GM23338 (cell line): ENCODE data around the gene PPME1. TPM values are rescaled to one million over a fixed set of nuclear protein-coding genes. Genes with fewer than 3 reads are reported as not detected.
A peak's percentile ranks its signal among the peaks of the same experiment; 100 is the strongest.

Experiments
- ATAC-seq: fragments of 200-7000 bp; cut with Tn5 transposase; 3 replicates; pipeline ENCODE4 v1.9.1; 2020
- DNase-seq: peaks from one replicate; pipeline ENCODE4 v3.0.0-alpha.2; 2015; ENCODE audit warnings: low spot score
- H2AFZ ChIP-seq: fragments of 200-600 bp; sonication (generic); 2 replicates; pipeline ENCODE4 v1.8.0; 2016; ENCODE audit warnings: antibody characterized with exemption, mild to moderate bottlenecking, moderate library complexity
- H3F3A ChIP-seq: fragments of 200-600 bp; sonication (generic); replicated peaks from 2 replicates; pipeline ENCODE4 v1.8.0; 2017; ENCODE audit warnings: antibody characterized with exemption, mixed run types, low read depth
- H3K27ac ChIP-seq: fragments of 200-600 bp; sonication (generic); 2 replicates; pipeline ENCODE4 v1.6.1; 2016; ENCODE audit warnings: low read depth
- H3K27me3 ChIP-seq: fragments of 200-600 bp; sonication (generic); 2 replicates; pipeline ENCODE4 v1.8.0; 2016; ENCODE audit warnings: mild to moderate bottlenecking, mixed run types, moderate library complexity; ENCODE audit not compliant: insufficient read depth
- H3K36me3 ChIP-seq: fragments of 200-600 bp; sonication (generic); 2 replicates; pipeline ENCODE4 v1.8.0; 2016; ENCODE audit warnings: mild to moderate bottlenecking; ENCODE audit not compliant: insufficient read depth
- H3K4me1 ChIP-seq: fragments of 200-600 bp; sonication (generic); 2 replicates; pipeline ENCODE4 v1.8.0; 2016; ENCODE audit warnings: mild to moderate bottlenecking, moderate library complexity; ENCODE audit not compliant: insufficient read depth
- H3K4me2 ChIP-seq: fragments of 200-600 bp; sonication (generic); 2 replicates; pipeline ENCODE4 v1.7.1; 2017; ENCODE audit warnings: mixed run types
- H3K4me3 ChIP-seq: fragments of 200-600 bp; sonication (generic); 2 replicates; pipeline ENCODE4 v1.6.1; 2016; ENCODE audit warnings: mixed run types
- H3K79me2 ChIP-seq: fragments of 200-600 bp; sonication (generic); replicated peaks from 2 replicates; pipeline ENCODE4 v1.8.0; 2017; ENCODE audit warnings: mild to moderate bottlenecking; ENCODE audit not compliant: insufficient read depth
- H3K9me2 ChIP-seq: fragments of 200-600 bp; sonication (generic); 2 replicates; pipeline ENCODE4 v1.8.0; 2017; ENCODE audit not compliant: insufficient read depth
- H4K20me1 ChIP-seq: fragments of 200-600 bp; sonication (generic); replicated peaks from 2 replicates; pipeline ENCODE4 v1.8.0; 2017; ENCODE audit warnings: mild to moderate bottlenecking; ENCODE audit not compliant: insufficient read depth
- H3K27ac Mint-ChIP-seq: 2 replicates; pipeline ENCODE4 v1.8.0; 2020; ENCODE audit warnings: inconsistent platforms, mild to moderate bottlenecking, moderate library complexity, mixed read lengths
- H3K27me3 Mint-ChIP-seq: 3 replicates; pipeline ENCODE4 v1.8.0; 2022; ENCODE audit warnings: low read depth, mild to moderate bottlenecking, moderate library complexity, mixed read lengths, inconsistent platforms; ENCODE audit not compliant: insufficient read depth, poor library complexity
- H3K36me3 Mint-ChIP-seq: 3 replicates; pipeline ENCODE4 v1.8.0; 2021; ENCODE audit warnings: low read depth, mild to moderate bottlenecking, inconsistent platforms, moderate library complexity, mixed read lengths
- H3K4me1 Mint-ChIP-seq: 3 replicates; pipeline ENCODE4 v1.8.0; 2020; ENCODE audit warnings: mild to moderate bottlenecking, inconsistent platforms, mixed read lengths
- H3K4me3 Mint-ChIP-seq: 3 replicates; pipeline ENCODE4 v1.8.0; 2021; ENCODE audit warnings: moderate library complexity, mild to moderate bottlenecking, inconsistent platforms, mixed read lengths
- H3K9me3 Mint-ChIP-seq: 3 replicates; pipeline ENCODE4 v1.8.0; 2020; ENCODE audit warnings: moderate library complexity, mild to moderate bottlenecking, inconsistent platforms, mixed read lengths
- CREB1 ChIP-seq: fragments of 250-450 bp; sonication (Bioruptor Pico); IDR thresholded peaks from 2 replicates; pipeline ENCODE4 v1.5.0; 2020; ENCODE audit warnings: low read depth, mild to moderate bottlenecking, moderate library complexity
- EZH2 ChIP-seq: fragments of 200-600 bp; sonication (generic); IDR thresholded peaks from one replicate; pipeline ENCODE4 v1.8.0; 2017; ENCODE audit warnings: antibody characterized with exemption, mild to moderate bottlenecking, low read depth; ENCODE audit not compliant: unreplicated experiment
- EZH2phosphoT487 ChIP-seq: fragments of 200-600 bp; sonication (generic); IDR thresholded peaks from one replicate; pipeline ENCODE4 v1.8.1; 2018; ENCODE audit warnings: antibody characterized with exemption; ENCODE audit not compliant: unreplicated experiment
- JUNB ChIP-seq: IDR thresholded peaks from one replicate; pipeline ENCODE4 v1.6.1; 2016; ENCODE audit warnings: antibody characterized with exemption; ENCODE audit not compliant: unreplicated experiment
- NANOG ChIP-seq: IDR thresholded peaks from 2 replicates; pipeline ENCODE4 v1.6.1; 2016; ENCODE audit warnings: antibody characterized with exemption, borderline replicate concordance
- POLR2AphosphoS5 ChIP-seq: IDR thresholded peaks from 2 replicates; pipeline ENCODE4 v1.6.1; 2016; ENCODE audit warnings: antibody characterized with exemption, low read depth
- STAT1 ChIP-seq: IDR thresholded peaks from one replicate; pipeline ENCODE4 v1.6.1; 2016; ENCODE audit warnings: antibody characterized with exemption; ENCODE audit not compliant: unreplicated experiment
- ZNF114 ChIP-seq: fragments of 250-450 bp; sonication (Bioruptor Pico); IDR thresholded peaks from 2 replicates; pipeline ENCODE4 v1.5.0; 2020; ENCODE audit warnings: mild to moderate bottlenecking, moderate library complexity
- ZNF331 ChIP-seq: fragments of 250-450 bp; sonication (Bioruptor Pico); IDR thresholded peaks from 2 replicates; pipeline ENCODE4 v1.5.0; 2020; ENCODE audit warnings: low read depth, mild to moderate bottlenecking, moderate library complexity
- polyA plus RNA-seq: library from polyadenylated mRNA; unstranded; fragments of >200 nt; fragmentation: Nextera tagmentation; extraction: Ambion mirVana; gene quantifications from 2 replicates; pipeline ENCODE4 v1.2.1, GENCODE V29; 2016
- total RNA-seq: library from RNA; depleted of rRNA; stranded (reverse); fragments of >200 nt; shearing (Covaris generic); gene quantifications from 2 replicates; pipeline ENCODE4 v1.2.3, GENCODE V29; 2014
- TF ChIP-seq, protein P1 (sequence below), 2 experiments: fragments of 200-600 bp in 1 of 2; sonication (generic) in 1 of 2; conservative IDR thresholded peaks; 2 replicates each; pipeline versions ENCODE4 v1.5.1 to v1.6.1; 2016 to 2017; ENCODE audit warnings: antibody characterized with exemption in 2 of 2, low read depth in 2 of 2, mild to moderate bottlenecking in 2 of 2, moderate library complexity in 1 of 2
- TF ChIP-seq, protein P2 (sequence below): fragments of 250-450 bp; sonication (Bioruptor Pico); IDR thresholded peaks from 2 replicates; pipeline ENCODE4 v1.5.0; 2020; ENCODE audit warnings: mild to moderate bottlenecking, moderate library complexity
- TF ChIP-seq, protein P3 (sequence below): IDR thresholded peaks from 2 replicates; pipeline ENCODE4 v1.6.1; 2016; ENCODE audit warnings: antibody characterized with exemption
- TF ChIP-seq, protein P4 (sequence below): IDR thresholded peaks from one replicate; pipeline ENCODE4 v1.6.1; 2018; ENCODE audit warnings: antibody characterized with exemption; ENCODE audit not compliant: unreplicated experiment

Gene PPME1
- total and polyA plus RNA-seq, 2 experiments from 2014 or later = 32.1 to 37.2 TPM

DNA sequence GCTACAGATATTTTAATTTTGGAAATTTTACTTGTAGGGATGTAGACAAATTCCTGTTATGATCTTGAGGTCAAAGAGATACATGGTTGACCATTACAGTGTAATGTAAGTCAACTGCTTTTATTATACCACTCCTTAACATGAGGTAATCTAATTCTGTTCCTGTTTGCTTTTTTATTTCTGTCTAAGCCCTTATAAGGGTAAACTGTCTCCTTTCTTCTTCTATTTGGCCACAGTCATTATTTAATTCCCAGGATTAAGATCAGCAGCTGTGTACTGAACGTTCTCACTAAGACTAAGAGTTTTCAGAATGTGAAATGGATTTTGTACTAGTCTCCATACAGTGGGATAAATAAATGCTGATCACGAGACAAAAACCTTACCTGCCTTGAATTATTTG lies 33.1 kb upstream of the PPME1 start:
- Mint-ChIP-seq H3K27ac (peak overlapping the region; percentile 81; the same call in 1 of the 2 replicates), H3K36me3 (peaks cover 23% of the 10 kb centered on the region; the same call in 2 of the 3 replicates), H3K4me1 (peaks cover 21% of the 10 kb centered on the region), H3K4me3 (no peak overlapping the region), H3K27me3 (peaks cover 2% of the 10 kb centered on the region), H3K9me3 (peaks cover 2% of the 10 kb centered on the region; the same call in 1 of the 3 replicates)
- Histone ChIP-seq H3K27me3 (no peaks in the 10 kb centered on the region), H3K79me2 (no peaks in the 10 kb centered on the region), H3K4me1 (peaks cover 10% of the 10 kb centered on the region; the same call in 1 of the 2 replicates), H3K9me2 (no peaks in the 10 kb centered on the region), H3K4me2 (no peak overlapping the region), H3K36me3 (peaks cover 3% of the 10 kb centered on the region; the same call in 1 of the 2 replicates), H3K4me3 (no peak overlapping the region), H4K20me1 (no peaks in the 10 kb centered on the region), H3K27ac (peak overlapping the region; percentile 91; the same call in 1 of the 2 replicates), H3F3A (no peaks in the 10 kb centered on the region), H2AFZ (no peak overlapping the region)
- TF ChIP-seq, protein P1, sequence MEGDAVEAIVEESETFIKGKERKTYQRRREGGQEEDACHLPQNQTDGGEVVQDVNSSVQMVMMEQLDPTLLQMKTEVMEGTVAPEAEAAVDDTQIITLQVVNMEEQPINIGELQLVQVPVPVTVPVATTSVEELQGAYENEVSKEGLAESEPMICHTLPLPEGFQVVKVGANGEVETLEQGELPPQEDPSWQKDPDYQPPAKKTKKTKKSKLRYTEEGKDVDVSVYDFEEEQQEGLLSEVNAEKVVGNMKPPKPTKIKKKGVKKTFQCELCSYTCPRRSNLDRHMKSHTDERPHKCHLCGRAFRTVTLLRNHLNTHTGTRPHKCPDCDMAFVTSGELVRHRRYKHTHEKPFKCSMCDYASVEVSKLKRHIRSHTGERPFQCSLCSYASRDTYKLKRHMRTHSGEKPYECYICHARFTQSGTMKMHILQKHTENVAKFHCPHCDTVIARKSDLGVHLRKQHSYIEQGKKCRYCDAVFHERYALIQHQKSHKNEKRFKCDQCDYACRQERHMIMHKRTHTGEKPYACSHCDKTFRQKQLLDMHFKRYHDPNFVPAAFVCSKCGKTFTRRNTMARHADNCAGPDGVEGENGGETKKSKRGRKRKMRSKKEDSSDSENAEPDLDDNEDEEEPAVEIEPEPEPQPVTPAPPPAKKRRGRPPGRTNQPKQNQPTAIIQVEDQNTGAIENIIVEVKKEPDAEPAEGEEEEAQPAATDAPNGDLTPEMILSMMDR (conservative IDR thresholded peaks at IDR 0.05; ENCODE audit: low read depth in 2 of 2) = no peak
- TF ChIP-seq, protein P2, sequence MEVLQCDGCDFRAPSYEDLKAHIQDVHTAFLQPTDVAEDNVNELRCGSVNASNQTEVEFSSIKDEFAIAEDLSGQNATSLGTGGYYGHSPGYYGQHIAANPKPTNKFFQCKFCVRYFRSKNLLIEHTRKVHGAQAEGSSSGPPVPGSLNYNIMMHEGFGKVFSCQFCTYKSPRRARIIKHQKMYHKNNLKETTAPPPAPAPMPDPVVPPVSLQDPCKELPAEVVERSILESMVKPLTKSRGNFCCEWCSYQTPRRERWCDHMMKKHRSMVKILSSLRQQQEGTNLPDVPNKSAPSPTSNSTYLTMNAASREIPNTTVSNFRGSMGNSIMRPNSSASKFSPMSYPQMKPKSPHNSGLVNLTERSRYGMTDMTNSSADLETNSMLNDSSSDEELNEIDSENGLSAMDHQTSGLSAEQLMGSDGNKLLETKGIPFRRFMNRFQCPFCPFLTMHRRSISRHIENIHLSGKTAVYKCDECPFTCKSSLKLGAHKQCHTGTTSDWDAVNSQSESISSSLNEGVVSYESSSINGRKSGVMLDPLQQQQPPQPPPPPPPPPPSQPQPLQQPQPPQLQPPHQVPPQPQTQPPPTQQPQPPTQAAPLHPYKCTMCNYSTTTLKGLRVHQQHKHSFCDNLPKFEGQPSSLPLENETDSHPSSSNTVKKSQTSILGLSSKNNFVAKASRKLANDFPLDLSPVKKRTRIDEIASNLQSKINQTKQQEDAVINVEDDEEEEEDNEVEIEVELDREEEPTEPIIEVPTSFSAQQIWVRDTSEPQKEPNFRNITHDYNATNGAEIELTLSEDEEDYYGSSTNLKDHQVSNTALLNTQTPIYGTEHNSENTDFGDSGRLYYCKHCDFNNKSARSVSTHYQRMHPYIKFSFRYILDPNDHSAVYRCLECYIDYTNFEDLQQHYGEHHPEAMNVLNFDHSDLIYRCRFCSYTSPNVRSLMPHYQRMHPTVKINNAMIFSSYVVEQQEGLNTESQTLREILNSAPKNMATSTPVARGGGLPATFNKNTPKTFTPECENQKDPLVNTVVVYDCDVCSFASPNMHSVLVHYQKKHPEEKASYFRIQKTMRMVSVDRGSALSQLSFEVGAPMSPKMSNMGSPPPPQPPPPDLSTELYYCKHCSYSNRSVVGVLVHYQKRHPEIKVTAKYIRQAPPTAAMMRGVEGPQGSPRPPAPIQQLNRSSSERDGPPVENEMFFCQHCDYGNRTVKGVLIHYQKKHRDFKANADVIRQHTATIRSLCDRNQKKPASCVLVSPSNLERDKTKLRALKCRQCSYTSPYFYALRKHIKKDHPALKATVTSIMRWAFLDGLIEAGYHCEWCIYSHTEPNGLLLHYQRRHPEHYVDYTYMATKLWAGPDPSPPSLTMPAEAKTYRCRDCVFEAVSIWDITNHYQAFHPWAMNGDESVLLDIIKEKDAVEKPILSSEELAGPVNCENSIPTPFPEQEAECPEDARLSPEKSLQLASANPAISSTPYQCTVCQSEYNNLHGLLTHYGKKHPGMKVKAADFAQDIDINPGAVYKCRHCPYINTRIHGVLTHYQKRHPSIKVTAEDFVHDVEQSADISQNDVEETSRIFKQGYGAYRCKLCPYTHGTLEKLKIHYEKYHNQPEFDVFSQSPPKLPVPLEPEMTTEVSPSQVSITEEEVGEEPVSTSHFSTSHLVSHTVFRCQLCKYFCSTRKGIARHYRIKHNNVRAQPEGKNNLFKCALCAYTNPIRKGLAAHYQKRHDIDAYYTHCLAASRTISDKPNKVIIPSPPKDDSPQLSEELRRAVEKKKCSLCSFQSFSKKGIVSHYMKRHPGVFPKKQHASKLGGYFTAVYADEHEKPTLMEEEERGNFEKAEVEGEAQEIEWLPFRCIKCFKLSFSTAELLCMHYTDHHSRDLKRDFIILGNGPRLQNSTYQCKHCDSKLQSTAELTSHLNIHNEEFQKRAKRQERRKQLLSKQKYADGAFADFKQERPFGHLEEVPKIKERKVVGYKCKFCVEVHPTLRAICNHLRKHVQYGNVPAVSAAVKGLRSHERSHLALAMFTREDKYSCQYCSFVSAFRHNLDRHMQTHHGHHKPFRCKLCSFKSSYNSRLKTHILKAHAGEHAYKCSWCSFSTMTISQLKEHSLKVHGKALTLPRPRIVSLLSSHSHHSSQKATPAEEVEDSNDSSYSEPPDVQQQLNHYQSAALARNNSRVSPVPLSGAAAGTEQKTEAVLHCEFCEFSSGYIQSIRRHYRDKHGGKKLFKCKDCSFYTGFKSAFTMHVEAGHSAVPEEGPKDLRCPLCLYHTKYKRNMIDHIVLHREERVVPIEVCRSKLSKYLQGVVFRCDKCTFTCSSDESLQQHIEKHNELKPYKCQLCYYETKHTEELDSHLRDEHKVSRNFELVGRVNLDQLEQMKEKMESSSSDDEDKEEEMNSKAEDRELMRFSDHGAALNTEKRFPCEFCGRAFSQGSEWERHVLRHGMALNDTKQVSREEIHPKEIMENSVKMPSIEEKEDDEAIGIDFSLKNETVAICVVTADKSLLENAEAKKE (CRISPR knock-in tag) = no peak
- TF ChIP-seq, protein P3, sequence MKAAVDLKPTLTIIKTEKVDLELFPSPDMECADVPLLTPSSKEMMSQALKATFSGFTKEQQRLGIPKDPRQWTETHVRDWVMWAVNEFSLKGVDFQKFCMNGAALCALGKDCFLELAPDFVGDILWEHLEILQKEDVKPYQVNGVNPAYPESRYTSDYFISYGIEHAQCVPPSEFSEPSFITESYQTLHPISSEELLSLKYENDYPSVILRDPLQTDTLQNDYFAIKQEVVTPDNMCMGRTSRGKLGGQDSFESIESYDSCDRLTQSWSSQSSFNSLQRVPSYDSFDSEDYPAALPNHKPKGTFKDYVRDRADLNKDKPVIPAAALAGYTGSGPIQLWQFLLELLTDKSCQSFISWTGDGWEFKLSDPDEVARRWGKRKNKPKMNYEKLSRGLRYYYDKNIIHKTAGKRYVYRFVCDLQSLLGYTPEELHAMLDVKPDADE = no peak
- TF ChIP-seq NANOG = no peak
- no peak for TF ChIP-seq EZH2
- TF ChIP-seq POLR2AphosphoS5 = no peak
- TF ChIP-seq, protein P4, sequence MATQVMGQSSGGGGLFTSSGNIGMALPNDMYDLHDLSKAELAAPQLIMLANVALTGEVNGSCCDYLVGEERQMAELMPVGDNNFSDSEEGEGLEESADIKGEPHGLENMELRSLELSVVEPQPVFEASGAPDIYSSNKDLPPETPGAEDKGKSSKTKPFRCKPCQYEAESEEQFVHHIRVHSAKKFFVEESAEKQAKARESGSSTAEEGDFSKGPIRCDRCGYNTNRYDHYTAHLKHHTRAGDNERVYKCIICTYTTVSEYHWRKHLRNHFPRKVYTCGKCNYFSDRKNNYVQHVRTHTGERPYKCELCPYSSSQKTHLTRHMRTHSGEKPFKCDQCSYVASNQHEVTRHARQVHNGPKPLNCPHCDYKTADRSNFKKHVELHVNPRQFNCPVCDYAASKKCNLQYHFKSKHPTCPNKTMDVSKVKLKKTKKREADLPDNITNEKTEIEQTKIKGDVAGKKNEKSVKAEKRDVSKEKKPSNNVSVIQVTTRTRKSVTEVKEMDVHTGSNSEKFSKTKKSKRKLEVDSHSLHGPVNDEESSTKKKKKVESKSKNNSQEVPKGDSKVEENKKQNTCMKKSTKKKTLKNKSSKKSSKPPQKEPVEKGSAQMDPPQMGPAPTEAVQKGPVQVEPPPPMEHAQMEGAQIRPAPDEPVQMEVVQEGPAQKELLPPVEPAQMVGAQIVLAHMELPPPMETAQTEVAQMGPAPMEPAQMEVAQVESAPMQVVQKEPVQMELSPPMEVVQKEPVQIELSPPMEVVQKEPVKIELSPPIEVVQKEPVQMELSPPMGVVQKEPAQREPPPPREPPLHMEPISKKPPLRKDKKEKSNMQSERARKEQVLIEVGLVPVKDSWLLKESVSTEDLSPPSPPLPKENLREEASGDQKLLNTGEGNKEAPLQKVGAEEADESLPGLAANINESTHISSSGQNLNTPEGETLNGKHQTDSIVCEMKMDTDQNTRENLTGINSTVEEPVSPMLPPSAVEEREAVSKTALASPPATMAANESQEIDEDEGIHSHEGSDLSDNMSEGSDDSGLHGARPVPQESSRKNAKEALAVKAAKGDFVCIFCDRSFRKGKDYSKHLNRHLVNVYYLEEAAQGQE = no peak
- TF ChIP-seq ZNF114 (CRISPR knock-in tag) = no peak
- no peak for TF ChIP-seq JUNB
- no peak for TF ChIP-seq EZH2phosphoT487
- TF ChIP-seq STAT1 = no peak
- no peak for TF ChIP-seq ZNF331 (CRISPR knock-in tag)
- TF ChIP-seq CREB1 (CRISPR knock-in tag) = no peak
- ATAC-seq (no peak), DNase-seq (no peak)
